PFSK-1 (cell line): Measurements from ENCODE around the gene MX2.

Experiments used
- FOXP2 ChIP-seq: optimal IDR thresholded peaks from 2 replicates; pipeline ENCODE3; 2011; ENCODE audit warnings: borderline replicate concordance, control low read depth, inconsistent platforms; ENCODE audit not compliant: insufficient read depth; ENCODE audit errors: extremely low read length, extremely low read depth
- POLR2AphosphoS5 ChIP-seq: IDR thresholded peaks from 2 replicates; pipeline ENCODE4 v1.6.1; 2012; ENCODE audit warnings: low read depth, mild to moderate bottlenecking, control low read depth, low read length, moderate library complexity
- SIN3A ChIP-seq: IDR thresholded peaks from 2 replicates; pipeline ENCODE4 v1.6.1; 2012; ENCODE audit warnings: mild to moderate bottlenecking, low read length, moderate library complexity, borderline replicate concordance; ENCODE audit not compliant: insufficient read depth
- TAF1 ChIP-seq: IDR thresholded peaks from 2 replicates; pipeline ENCODE4 v1.6.1; 2012; ENCODE audit warnings: low read length, control low read depth, borderline replicate concordance; ENCODE audit not compliant: insufficient read depth
- TF ChIP-seq, protein P1 (sequence below), 2 experiments: IDR thresholded peaks; 2 replicates each; pipeline versions ENCODE4 v1.6.1 to v1.8.0; 2011 to 2012; ENCODE audit warnings: low read depth in 2 of 2, low read length in 2 of 2, control low read depth in 1 of 2, inconsistent platforms in 1 of 2, mild to moderate bottlenecking in 1 of 2, moderate library complexity in 1 of 2; ENCODE audit not compliant: insufficient read depth in 1 of 2

The MX2 gene

DNA sequence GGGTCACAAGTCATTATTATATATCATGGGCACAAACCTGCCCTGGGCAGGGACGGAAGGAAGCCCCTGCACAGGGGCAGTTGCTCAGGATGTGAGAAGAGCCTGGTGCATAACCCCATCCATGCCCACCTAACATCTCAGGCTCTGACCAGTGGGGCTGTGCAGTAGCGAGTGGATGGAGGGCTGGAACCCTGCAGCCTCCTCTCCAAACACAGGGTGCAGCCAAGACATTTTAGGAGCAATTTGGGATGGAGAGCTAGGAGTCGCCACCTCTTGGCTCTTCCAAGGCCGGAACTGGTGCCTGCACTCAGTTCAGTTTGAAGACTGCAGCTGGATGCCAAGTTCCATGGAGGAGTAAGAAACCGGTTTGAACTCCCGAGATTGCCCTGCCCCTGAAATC lies 67.0 kb downstream of the MX2 start:
- TF ChIP-seq POLR2AphosphoS5 (no peak), SIN3A (no peak), TAF1 (no peak)
- TF ChIP-seq, protein P1, sequence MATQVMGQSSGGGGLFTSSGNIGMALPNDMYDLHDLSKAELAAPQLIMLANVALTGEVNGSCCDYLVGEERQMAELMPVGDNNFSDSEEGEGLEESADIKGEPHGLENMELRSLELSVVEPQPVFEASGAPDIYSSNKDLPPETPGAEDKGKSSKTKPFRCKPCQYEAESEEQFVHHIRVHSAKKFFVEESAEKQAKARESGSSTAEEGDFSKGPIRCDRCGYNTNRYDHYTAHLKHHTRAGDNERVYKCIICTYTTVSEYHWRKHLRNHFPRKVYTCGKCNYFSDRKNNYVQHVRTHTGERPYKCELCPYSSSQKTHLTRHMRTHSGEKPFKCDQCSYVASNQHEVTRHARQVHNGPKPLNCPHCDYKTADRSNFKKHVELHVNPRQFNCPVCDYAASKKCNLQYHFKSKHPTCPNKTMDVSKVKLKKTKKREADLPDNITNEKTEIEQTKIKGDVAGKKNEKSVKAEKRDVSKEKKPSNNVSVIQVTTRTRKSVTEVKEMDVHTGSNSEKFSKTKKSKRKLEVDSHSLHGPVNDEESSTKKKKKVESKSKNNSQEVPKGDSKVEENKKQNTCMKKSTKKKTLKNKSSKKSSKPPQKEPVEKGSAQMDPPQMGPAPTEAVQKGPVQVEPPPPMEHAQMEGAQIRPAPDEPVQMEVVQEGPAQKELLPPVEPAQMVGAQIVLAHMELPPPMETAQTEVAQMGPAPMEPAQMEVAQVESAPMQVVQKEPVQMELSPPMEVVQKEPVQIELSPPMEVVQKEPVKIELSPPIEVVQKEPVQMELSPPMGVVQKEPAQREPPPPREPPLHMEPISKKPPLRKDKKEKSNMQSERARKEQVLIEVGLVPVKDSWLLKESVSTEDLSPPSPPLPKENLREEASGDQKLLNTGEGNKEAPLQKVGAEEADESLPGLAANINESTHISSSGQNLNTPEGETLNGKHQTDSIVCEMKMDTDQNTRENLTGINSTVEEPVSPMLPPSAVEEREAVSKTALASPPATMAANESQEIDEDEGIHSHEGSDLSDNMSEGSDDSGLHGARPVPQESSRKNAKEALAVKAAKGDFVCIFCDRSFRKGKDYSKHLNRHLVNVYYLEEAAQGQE (IDR thresholded peaks at IDR 0.05; ENCODE audit: insufficient read depth in 1 of 2, low read depth in 2 of 2, low read length in 2 of 2), result no peak

DNA sequence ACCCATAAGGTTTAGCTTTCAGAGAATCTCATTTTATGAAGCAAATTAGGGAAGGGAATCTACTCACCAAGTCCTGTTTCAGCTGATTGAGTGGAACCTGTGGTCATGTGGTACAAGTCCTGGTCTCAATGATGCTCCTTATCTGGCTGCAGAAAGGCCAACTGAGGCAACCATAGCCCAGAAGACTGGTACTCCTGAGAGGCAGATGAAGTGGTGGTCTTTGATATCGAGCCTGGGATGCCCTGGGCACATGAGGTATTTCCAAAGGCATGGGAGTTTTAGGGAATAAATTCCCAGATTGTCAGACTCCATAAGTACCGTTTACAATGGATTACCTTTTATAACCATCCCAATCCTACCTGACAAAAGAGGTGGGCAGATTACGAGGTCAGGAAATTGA lies 67.5 kb downstream of the MX2 start:
- TF ChIP-seq FOXP2 (no peak), POLR2AphosphoS5 (no peak), TAF1 (no peak), SIN3A (no peak)
- TF ChIP-seq, protein P1 (IDR thresholded peaks at IDR 0.05; ENCODE audit: insufficient read depth in 1 of 2, low read depth in 2 of 2, low read length in 2 of 2), result no peak

DNA sequence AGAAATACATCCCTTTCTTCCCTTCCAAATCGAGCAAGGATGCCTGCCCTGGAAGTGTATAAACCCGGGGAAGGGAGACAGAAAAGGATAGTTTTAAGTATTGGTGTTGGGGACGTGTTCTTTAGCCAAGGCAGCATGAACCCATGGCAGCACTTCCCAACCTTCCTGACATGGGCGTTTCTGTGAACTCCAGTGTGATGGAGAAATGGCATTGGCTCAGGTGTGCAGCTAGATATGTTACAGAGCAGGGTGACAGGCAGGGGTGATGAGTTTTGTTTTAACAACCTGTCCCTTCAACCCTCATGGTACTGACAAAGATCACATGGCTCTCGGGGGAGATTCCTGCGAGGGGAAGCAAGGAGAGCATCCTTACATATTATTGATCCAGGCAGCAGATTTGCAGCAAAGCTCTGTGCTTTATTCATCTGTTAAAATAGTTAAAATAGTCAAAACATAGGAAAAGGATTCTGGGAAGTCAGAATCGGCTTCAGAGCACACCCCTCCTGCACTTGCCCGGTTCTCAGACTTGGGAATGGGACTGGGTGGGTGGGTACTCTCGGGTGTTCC lies 68.2 kb downstream of the MX2 start:
- TF ChIP-seq SIN3A (no peak), POLR2AphosphoS5 (no peak), FOXP2 (no peak), TAF1 (no peak)
- TF ChIP-seq, protein P1 (IDR thresholded peaks at IDR 0.05; ENCODE audit: insufficient read depth in 1 of 2, low read depth in 2 of 2, low read length in 2 of 2), result no peak

DNA sequence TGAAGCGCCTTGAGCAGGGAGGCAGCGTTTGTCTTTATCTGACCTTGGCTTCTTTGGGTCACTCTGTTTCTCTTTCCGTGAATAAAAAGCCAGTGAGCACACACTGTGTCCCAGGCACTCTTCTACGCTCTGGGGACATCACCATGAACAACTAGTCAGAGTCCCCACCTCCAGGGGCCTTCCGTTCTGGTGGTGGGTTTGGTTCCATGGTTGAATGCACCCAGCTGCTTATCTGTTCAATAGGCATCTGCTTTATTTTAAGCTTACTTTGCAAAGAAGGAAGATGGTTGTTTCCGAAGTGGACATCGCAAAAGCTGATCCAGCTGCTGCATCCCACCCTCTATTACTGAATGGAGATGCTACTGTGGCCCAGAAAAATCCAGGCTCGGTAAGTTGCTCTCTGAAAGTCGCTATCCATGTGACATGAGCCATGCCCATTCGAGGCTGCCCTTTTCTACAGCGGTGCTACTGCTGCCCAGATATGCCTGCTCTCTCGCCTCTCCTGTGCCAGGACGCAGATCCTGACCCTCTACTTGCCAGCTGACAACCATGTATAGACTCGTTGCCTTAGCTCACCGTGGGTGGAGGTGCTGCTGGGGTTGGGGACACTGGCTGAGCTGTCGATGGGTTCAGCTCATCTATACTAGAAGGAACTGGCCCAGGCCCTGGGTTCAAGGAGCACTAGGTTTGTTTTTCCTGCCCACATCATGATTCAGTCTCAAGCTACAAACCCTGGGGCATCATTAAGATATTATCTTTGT lies 70.1 kb downstream of the MX2 start:
- TF ChIP-seq, protein P1 (IDR thresholded peaks at IDR 0.05; ENCODE audit: insufficient read depth in 1 of 2, low read depth in 2 of 2, low read length in 2 of 2), result no peak
- TF ChIP-seq POLR2AphosphoS5, result no peak
- no peak for TF ChIP-seq TAF1
- TF ChIP-seq SIN3A, result no peak
- no peak for TF ChIP-seq FOXP2
